Measurements from ENCODE around the gene MINDY4.
"Not testable (repeated sequence)": the region's sequence is repeated elsewhere in the genome, so short reads cannot be mapped to it uniquely, and the experiment has no call there.

Gene MINDY4

DNA sequence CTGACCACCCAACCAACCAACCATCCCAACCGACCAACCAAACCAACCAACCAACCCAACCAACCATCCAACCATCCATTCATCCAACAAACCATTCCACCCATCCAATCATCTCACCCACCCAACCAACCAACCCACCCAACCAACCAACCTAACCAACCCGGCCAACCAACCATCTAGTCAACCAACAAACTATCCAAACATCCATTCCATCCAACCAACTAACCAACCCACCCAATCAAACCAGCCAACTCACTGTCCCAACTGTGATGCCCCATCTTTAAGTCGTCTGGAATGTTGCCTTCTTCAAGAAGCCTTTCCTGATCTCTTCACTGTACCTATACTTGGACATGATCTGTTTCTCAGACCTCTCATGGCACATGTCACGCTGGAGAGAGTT is 31.6 kb downstream of the MINDY4 start:
- DNase-seq (ENCODE audit: low read depth in 2 of 2): no peak

DNA sequence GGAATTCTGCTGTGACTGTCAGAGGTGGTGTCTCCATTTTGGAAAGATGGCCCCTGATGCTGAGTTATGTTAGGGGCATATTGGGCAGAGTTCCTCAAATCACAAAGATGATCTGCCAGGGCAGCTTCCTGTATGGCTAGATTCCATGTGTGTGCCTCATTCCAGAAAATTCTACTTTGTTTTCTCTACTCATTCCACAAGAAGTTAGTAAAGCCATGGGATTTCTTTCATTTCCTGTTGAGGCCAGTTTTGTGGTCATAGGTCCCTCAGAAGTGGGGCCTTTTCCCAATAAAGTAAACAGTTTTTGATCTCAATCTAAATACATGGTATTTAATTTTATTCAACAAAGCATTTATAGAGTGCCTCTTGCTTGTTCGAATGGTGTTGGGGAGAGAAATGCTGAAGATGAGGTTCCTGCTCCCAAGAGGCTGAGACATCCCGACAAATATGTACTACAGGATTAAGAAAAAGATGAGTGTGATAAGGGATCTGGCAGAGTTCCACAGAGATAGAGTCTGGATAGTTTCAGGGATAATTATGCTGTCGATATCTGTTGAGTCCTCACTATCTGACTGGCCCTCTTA is 33.0 kb downstream of the MINDY4 start:
- no peak for DNase-seq (ENCODE audit: low read depth in 2 of 2)

DNA sequence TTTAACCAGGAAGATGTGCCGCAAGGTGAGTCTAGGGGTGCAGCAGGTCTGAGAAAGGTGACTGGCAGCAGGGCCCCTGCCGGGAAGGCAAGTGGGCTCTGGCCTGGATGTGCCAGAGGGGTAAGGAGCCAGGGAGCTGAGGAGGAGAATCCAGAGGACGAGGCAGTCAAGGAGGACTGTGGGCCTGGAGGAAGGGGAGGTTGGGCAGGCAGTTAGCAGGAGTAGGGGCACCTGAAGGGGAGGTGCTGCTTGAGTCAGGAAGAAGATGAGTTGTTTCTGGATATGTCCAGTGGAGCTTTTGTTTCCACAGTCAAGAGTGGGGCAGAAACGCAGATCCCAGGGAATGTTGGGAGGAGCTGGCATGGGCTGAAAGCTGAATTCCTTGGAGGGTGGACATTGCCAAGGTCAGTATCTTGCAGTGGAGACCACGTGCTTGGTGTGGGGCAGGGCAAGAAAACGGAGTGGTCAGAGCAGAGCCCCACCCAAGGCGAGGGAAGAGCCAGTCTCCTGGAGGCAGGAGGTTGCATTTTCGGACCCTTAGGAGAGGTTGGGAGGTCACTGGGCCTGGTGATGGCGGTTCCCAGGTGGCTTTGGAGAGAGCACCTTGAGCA is 34.0 kb downstream of the MINDY4 start:
- no peak for DNase-seq (ENCODE audit: low read depth in 2 of 2)

DNA sequence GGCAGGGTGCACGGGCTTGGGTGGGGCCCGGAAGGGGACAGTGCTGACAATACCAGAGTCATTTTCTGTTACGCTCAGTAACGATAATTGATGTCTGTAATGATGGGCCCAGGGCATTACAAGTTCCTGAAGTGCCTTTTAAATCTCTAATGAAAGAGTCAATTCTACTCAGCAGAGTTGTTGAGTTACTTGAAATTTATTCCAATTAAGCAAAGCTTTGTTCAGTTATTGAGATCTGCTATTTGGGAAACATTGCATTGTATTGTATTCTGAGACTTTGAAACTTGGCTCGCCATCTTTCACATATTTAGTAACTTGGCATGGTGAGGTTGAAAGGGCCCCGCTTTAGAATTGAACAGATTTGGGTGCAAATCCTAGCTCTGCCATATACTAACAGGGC is 34.7 kb downstream of the MINDY4 start:
- no peak for DNase-seq (ENCODE audit: low read depth in 2 of 2)

DNA sequence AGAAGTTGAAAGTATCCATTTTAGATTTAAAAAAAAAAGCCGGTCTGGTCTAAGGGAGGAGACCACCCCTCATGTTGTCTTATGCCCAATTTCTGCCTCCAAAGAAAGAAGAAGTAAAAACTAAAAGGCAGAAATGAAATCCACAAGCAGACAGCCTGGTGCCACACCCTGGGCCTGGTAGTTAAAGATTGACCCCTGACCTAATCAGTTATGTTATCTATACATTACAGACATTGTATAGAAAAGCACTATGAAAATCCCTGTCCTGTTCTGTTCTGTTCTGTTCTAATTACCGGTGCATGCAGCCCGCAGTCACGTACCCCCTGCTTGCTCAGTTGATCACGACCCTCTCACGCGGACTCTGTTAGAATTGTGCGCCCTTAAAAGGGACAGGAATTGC is 36.3 kb downstream of the MINDY4 start:
- DNase-seq (ENCODE audit: low read depth in 2 of 2): not testable (repeated sequence)

DNA sequence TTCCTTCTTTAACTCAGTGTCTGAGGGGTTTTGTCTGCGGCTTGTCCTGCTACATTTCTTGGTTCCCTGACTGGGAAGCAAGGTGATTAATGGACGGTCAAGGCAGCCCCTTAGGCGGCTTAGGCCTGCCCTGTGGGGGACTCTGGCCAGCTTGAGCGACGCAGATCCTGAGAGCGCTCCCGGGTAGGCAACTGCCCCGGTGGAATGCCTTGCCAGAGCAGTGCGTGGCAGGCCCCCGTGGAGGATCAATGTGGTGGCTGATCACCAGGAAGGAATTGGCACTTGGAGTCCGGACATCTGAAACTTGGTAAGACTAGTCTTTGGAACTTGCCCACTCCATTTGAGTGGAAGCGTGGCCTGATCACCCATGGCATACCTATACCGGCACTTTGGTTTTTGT is 36.7 kb downstream of the MINDY4 start:
- not testable (repeated sequence) for DNase-seq (ENCODE audit: low read depth in 2 of 2)

DNA sequence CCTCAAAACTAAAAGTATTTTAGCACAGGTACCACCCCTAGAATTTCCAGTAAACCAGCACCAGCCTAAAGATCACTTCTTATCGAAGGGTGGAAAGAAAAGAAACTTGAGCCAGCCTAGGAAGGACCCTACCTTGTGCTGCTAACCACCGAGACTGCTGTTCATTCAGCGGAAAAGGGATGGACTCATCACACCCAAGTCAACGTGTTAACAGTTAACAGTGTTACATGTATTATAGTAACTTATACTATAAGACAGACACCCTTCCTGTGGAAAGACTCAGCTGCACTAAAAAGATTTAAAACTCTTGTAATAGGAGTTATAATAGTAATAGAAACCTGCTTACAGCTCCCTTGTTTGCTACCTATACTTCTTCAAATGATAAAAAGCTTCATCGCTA is 39.8 kb downstream of the MINDY4 start:
- DNase-seq (ENCODE audit: low read depth in 2 of 2): no peak

DNA sequence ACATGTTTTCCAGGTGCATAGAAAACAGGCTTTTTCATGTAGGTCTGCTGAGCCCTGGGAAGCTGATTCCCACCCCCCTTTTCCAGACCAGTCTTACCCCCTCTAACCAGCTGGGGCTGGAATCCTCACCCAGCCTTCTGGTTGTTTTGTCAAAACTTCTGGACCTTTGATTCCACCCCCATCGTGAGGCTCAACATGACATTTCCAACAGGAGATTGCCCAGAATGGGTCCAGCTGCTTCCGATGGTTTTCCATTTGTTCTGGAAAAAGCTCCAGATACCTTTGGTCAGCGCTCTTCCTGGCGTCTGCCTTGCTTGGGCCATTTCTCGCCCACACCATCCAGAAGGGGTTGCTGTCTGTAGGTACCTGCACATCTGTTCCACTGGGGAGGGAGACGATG is 41.5 kb downstream of the MINDY4 start:
- DNase-seq (ENCODE audit: low read depth in 2 of 2): no peak

DNA sequence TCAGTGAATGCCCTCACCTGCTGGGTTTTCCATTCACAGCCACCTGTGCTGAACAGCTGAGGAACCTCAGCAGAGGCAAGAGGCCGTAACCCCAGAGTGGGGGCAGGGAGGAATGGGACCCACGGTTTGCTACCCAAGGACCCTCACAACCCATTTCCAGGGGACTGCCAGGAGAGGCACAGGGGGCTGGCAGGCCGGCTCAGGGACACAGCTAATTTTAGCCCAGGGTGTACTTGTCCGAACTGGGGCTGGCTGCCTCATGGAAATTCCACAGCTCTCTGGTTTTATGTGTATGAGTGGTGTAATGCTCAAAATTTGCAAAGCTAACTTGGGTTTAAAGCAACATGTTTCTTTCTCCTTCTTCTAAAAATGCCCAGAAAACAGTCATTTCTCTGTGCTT is 42.2 kb downstream of the MINDY4 start:
- DNase-seq (ENCODE audit: low read depth in 2 of 2): no peak

DNA sequence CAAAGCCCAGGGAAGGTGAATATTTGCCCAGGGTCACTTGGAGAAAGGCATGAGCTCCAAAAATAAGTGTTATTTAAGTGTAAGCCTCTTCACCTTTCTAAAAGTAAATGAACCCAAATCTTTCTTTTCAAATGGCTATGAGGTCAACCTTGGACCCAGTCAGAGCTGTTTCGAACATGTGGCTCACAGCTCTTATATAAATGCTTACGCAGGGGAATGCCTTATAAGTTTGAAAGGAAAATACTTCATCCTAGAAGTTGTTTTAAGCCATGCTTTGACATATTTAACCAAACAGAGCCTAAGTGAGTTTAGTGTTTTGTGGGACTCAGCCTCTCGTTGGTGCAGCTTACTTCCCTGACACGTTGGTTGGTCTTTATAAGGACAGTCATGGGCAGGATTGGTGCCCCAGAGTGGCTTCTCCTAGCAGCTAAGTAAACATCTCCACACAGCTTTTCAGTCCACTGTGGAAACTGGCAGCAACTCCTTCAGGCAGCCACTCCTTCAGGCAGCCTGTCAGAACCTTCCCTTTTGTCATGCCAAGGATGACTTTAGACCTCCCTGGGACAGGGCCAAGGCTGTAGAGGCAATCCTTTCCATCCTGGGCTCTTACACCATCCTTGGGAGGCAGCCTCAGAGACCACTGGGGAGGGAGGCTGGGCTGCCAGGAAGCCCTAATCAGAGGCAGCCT is 43.6 kb downstream of the MINDY4 start:
- no peak for DNase-seq (ENCODE audit: low read depth in 2 of 2)

DNA sequence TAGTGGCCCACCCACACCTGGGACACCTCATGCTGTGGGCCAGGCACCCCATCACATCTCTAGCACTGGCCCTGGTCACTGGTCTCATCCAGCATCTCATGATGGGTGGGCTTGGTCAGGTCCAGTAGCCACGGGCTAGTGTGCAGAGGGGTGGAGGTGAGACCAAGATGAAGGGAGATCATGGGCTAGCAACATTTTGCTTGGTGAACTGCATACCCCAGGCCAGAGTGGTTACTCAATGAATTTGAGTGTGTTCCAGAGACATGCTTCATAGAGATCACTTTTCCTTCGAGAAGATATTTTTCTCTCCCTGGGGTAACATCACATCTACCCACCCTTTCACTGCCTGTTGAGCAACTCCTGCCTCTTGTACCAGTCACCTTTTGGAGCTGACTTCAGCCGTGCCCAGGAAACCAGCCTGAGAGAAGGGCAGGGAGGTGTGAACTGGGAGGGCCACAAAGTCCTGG is 44.2 kb downstream of the MINDY4 start:
- no peak for DNase-seq (ENCODE audit: low read depth in 2 of 2)

DNA sequence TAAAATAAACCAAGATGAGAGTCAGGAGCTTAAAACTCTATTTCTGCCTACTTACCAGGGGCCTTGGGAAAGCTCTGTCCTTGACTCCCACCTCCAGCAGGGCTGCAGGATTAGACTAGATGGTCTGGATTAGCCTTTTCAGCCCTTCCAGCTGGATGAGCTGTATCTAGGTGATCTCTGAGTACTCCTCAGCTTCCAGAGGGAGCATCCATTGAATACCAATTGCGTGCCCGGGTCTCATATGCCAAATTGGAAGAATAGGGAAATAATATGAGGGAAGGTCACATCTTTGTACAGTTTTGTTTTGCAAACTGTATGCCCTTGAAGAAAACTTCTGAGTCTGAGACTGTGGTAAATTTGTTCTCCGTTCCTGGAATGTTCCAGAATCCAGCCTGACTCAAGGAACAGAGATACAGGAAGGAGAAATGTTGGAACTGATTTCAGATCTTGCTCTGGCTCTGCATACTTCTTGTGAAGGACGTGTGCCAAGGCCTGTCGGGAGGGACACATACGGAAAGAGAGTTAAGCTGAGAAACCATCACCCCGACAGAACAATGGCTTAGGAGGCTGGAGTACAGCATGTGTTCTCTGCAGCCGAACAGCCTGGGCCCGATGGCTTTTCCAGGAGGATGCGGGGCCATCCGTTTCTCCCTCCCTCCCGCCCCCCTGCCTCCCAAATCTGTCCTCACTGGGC is 44.9 kb downstream of the MINDY4 start:
- no peak for DNase-seq (ENCODE audit: low read depth in 2 of 2)

DNA sequence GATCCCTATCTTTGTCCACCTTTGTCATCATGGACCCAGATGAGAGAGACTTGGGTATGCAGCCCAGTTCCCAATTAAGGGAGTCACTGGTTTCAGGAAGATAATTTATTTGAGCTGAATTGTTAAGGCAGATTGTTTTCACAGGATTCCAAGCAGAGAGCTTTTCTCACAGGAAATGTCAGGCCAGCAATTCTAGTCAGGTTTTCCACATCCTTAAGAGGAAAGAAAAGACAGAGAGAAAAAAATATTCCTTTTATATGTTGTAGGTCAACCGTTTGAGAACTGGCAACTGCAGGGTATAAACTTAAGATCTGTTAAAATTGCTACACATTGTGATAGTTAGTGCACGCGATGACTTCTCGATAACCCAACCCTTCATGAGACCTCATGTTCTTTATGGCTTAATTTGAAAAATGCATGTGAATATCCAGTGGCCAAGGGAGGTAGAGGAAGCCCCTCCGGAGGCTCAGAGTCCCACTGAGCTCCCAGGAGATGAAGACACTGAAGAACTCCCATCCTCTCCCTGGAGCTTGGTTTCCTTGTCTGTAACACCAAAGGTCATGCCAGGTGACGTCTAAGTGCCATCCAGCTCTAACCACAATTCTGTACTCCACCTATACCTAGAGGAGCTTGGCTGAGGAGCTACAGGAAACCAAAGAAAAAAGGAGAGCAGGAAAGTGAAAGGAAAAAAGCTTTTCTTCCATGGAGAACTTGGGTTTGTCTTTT is 45.6 kb downstream of the MINDY4 start:
- DNase-seq (ENCODE audit: low read depth in 2 of 2): no peak

DNA sequence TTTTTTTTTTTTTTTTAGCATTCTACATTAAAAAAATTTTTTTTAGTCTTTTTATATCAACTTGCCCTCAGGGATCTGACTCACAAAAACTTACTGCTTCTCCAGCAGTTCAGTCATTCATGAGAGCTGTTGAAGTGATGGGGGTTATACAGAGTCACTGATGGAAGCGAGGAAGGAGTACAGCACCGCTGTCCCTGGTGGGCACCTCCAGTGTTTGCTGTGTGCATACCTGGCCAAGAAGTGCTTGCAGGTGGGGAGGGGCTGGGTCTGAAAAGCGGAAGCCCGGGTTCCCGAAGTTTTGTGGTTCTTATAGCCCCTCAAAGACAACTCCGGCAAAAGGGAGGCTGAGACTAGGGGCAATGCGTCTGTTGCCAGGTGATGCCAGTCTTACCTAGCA is 46.2 kb downstream of the MINDY4 start:
- DNase-seq (ENCODE audit: low read depth in 2 of 2): no peak

DNA sequence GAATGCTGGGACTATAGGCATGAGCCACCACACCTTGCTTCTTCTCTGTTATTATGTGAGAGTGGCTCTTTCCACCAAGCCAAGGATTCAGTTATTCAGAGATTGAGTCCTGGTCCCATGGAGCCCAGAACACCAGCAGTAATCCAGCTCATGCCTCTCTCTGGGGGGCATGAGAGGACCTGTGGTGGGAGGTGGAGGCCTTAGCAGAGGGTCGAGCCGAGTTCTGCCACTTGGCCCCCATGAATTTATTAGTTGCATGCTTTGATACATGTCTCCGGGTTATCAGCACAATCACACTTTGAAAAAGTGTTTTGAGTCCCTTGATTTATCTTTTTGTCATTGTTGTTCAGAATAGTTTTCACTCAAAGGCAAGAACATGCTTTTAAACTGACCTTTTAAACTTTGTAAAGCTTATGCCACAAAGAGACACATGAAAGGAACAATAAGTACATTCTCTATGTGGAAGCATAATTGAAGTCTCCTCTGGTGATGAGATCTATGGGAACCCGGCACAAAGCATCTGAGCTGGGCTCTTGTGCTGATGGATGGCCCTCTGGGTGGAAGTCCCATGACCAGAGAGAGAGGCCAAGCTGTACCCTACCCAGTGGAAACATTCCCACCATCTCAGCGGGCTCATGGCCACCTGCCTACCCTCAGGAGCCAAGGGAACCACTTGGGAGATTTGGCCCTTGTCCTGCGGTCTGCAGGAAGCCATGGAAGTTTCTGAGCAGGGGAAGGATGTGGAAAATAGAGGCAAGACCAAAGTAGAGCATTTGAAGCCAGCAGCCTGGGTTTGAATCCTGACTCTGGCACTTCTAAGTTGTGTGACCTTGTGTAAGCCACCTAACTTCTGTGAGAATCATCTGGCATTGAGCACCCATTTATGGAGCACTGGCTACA is 53.9 kb downstream of the MINDY4 start:
- DNase-seq (ENCODE audit: low read depth in 2 of 2): no peak

DNA sequence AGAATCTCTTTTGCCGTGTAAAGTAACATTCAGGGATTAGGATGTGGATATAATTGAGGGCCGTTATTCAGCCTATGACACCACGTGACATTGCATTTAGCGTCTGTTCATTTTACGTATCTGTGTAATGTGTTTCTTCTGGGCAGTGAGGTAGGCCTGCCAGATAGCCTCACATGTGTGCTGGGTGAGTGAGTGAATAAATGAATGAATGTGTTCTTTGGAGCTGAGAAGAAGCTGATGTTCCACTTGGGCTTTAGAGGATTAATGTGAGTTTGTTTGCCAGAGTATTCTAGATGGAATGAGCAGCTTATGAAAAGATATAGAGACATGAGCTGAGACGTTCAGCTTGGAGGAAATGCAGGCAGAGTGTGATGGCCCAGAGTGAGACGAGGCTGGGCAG is 55.0 kb downstream of the MINDY4 start:
- no peak for DNase-seq (ENCODE audit: low read depth in 2 of 2)

DNA sequence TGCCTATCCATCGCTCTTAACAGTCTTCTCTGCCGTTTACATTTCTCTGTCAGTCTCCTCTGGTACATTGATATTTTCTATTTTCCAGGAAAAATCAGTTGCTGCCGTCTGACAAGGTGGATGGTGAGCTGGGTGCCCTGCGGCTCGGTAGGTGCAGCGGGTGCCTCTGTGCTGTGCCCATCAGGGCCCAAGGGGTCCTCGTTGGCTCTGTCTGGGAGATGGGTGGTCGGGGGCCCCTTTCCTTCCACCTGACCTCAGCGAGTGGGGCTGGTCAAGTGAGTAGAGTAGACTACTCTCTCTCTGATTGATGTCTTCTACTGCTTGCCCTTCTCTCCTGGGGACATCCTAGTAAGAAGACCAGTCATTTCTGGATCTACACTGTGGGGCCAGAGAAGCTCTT is 57.4 kb downstream of the MINDY4 start:
- DNase-seq (ENCODE audit: low read depth in 2 of 2): no peak

DNA sequence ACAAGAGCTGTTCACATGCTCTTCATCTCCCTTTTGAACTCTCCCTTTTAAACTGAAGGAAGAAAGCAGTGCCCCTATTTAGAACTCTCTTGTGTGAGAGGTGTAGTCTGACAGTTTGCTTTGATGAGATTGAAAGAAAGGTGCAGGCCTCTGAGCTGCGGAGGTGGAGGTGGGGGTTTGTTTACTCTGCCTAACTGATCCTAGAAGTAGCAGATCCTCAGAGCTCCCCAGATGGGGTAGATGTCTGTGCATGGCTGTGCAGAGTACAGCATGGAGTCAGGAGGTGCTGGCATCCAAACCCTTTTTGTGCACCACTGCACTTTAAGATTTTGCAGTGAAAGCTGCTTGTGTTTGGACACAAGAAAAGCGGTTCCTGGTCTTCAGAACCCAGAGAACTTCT is 58.3 kb downstream of the MINDY4 start:
- no peak for DNase-seq (ENCODE audit: low read depth in 2 of 2)

DNA sequence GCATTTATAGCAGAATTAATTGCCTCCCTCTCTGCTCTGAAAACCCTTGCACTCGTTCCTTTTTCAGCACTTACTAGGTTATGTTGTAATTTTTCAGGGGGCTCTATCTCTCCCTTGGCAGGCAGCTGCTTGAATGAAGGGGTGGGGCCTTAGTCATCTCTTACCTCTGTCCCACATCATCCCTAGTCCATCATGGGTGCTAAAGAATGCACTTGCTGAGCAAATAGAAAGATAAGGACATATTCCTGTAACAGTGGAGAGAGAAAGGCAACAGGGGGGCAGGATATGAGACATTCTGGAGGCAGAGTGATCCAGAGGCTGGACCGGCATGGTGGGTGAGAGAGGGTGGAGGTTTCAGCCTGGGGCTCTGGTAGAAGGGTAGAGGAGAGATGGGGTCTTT is 60.0 kb downstream of the MINDY4 start:
- no peak for DNase-seq (ENCODE audit: low read depth in 2 of 2)

DNA sequence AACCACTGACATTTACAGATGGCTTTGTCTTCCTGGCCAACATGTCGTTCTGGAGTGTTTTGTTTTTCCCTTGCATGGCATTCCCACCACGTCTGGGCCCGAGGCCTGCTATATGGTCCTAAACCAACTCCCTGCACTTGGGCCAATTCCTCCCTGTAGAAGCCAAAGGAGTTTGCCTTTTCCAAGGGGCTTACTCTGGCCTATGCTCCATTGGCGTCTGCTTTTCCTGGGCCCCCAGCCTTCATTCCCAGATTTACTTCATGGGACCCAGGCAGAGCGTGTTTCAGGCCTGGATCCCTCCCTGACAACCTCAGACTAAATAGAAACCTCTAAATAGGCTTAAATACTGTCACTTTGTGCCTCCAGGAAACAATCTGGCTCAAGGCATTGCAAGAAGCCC is 60.7 kb downstream of the MINDY4 start:
- no peak for DNase-seq (ENCODE audit: low read depth in 2 of 2)

DNA sequence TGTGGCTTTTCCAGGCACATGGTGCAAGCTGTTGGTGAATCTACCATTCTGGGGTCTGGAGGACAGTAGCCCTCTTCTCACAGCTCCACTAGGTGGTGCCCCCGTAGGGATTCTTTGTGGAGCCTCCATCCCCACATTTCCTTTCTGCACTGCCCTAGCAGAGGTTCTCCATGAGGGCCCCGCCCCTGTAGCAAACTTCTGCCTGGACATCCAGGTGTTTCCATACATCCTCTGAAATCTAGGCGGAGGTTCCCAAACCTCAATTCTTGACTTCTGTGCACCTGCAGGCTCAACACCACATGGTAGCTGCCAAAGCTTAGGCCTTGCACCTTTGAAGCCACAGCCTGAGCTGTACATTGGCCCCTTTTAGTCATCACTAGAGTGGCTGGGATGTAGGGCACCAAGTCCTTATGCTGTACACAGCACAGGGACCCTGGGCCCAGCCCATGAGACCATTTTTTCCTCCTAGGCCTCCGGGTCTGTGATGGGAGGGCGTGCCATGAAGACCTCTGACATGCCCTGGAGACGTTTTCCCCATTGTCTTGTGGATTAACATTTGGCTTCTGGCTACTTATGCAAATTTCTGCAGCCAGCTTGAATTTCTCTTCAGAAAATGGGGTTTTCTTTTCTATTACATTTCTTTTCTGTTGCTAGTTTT is 62.9 kb downstream of the MINDY4 start:
- not testable (repeated sequence) for DNase-seq (ENCODE audit: low read depth in 2 of 2)

Measured in stimulated activated CD8-positive, alpha-beta memory T cell treated with anti-CD3 and anti-CD28 coated beads, Interleukin-2, amount 100 ng/mL, for 1 hour (primary cell).